RPMI8226 (cell line): ENCODE measurements around the gene GRWD1.

Experiments
- DNase-seq: peaks from one replicate; pipeline ENCODE4 v3.0.0-alpha.2; 2015

GRWD1 gene

GRCh38 chr19:48428670-48429069 is 17.1 kb upstream of the GRWD1 start:
- DNase-seq: no peak

- no peak for DNase-seq
Observed at GRCh38 chr19:48433337-48433736, 12.4 kb upstream of the GRWD1 start.

GRCh38 chr19:48436586-48436985 is 9.2 kb upstream of the GRWD1 start:
- no peak for DNase-seq

GRCh38 chr19:48441360-48442050 is 4.3 kb upstream of the GRWD1 start:
- no peak for DNase-seq

GRCh38 chr19:48442116-48443035 is 3.4 kb upstream of the GRWD1 start:
- DNase-seq: no peak

GRCh38 chr19:48443256-48443655 is 2.5 kb upstream of the GRWD1 start:
- no peak for DNase-seq

GRCh38 chr19:48443731-48444128 is 2.1 kb upstream of the GRWD1 start:
- no peak for DNase-seq

GRCh38 chr19:48444129-48444935 is 1.5 kb upstream of the GRWD1 start:
- no peak for DNase-seq

GRCh38 chr19:48444936-48445200 is 915 bp upstream of the GRWD1 start:
- DNase-seq: no peak

- peak; percentile 64 for DNase-seq
Observed at GRCh38 chr19:48445256-48445605, 552 bp upstream of the GRWD1 start.

- DNase-seq: no peak
Observed at GRCh38 chr19:48446579-48446978, 796 bp downstream of the GRWD1 start.

- DNase-seq: no peak
Observed at GRCh38 chr19:48448563-48448962, 2.8 kb downstream of the GRWD1 start.

- no peak for DNase-seq
Observed at GRCh38 chr19:48450441-48450840, 4.7 kb downstream of the GRWD1 start.

GRCh38 chr19:48450863-48451262 is 5.1 kb downstream of the GRWD1 start:
- DNase-seq: no peak

- DNase-seq: no peak
Observed at GRCh38 chr19:48451624-48452023, 5.8 kb downstream of the GRWD1 start.

- DNase-seq: no peak
Observed at GRCh38 chr19:48452289-48453190, 6.8 kb downstream of the GRWD1 start.

- no peak for DNase-seq
Observed at GRCh38 chr19:48454150-48454730, 8.5 kb downstream of the GRWD1 start.

GRCh38 chr19:48455171-48455907 is 9.6 kb downstream of the GRWD1 start, which contains the start of gene KCNJ14:
KCNJ14 (plus strand) TSS chr19:48455574; CDS start chr19:48461725, 6,151 bp downstream.
- DNase-seq: no peak

GRCh38 chr19:48455908-48456562 is 10.3 kb downstream of the GRWD1 start:
- no peak for DNase-seq

- no peak for DNase-seq
Observed at GRCh38 chr19:48456864-48457263, 11.1 kb downstream of the GRWD1 start.

GRCh38 chr19:48458016-48458415 is 12.2 kb downstream of the GRWD1 start:
- no peak for DNase-seq
